Vagina (tissue), 2 donors: ENCODE measurements around the gene DLG5.

Experiments used
- POLR2A ChIP-seq, 2 donors: fragments of 450-650 bp; IDR thresholded peaks; one replicate each; pipeline ENCODE4 v1.6.1; 2017; ENCODE audit warnings: antibody characterized with exemption in 2 of 2, mild to moderate bottlenecking in 2 of 2, moderate library complexity in 2 of 2
- TF ChIP-seq, protein P1 (sequence below), 3 experiments: fragments of 450-650 bp in 2 of 3; fragments of 200-600 bp in 1 of 3; sonication (generic) in 1 of 3; IDR thresholded peaks; one replicate each; pipeline ENCODE4 v1.5.1; 2017 to 2019; ENCODE audit warnings: antibody characterized with exemption in 3 of 3, mild to moderate bottlenecking in 2 of 3, moderate library complexity in 2 of 3

DNA sequence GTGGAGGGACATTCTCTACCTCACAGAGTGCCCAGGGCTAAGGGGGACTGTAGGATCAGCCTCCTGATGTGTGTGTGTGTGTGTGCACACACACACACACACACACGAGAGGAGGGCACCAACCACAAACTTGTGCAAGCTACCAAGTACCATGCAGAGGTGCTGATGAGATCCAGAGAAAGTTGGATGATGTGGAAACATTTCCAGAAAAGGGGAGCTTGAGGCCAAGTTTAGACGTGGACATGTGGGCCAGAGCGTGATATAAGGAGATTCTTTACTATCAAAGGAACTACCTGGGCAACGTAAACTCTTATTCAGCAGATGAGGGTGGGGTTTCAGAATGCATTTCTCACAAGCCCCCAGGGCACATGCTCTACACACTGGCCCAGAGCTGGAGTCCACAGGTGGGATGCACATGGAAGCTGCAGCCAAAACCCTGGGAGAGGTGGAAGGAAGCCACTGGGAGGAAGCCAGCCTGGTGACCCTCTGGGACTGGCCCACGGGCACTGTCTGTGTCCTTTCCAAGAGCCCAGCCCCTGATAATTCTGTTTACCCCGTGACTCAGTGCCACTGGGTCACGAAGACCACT lies 53.5 kb downstream of the DLG5 start:
- TF ChIP-seq, protein P1, sequence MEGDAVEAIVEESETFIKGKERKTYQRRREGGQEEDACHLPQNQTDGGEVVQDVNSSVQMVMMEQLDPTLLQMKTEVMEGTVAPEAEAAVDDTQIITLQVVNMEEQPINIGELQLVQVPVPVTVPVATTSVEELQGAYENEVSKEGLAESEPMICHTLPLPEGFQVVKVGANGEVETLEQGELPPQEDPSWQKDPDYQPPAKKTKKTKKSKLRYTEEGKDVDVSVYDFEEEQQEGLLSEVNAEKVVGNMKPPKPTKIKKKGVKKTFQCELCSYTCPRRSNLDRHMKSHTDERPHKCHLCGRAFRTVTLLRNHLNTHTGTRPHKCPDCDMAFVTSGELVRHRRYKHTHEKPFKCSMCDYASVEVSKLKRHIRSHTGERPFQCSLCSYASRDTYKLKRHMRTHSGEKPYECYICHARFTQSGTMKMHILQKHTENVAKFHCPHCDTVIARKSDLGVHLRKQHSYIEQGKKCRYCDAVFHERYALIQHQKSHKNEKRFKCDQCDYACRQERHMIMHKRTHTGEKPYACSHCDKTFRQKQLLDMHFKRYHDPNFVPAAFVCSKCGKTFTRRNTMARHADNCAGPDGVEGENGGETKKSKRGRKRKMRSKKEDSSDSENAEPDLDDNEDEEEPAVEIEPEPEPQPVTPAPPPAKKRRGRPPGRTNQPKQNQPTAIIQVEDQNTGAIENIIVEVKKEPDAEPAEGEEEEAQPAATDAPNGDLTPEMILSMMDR (IDR thresholded peaks at IDR 0.05): no peak
- TF ChIP-seq POLR2A (IDR thresholded peaks at IDR 0.05): no peak
